K562 (cell line): ENCODE data around the gene ZDHHC11B.

Source experiments
- CTCF ChIP-seq, 3 experiments: IDR thresholded peaks in 2 of 3; conservative IDR thresholded peaks in 1 of 3; 2 replicates each; pipeline ENCODE4 v1.5.1; 2011 to 2012; ENCODE audit warnings: low read length in 3 of 3, mild to moderate bottlenecking in 3 of 3, control low read depth in 2 of 3, improper control_type of control experiment in 1 of 3, inconsistent platforms in 1 of 3, low read depth in 1 of 3, mixed read lengths in 1 of 3, moderate library complexity in 1 of 3; ENCODE audit not compliant: insufficient read depth in 2 of 3
- ETS1 ChIP-seq: conservative IDR thresholded peaks from 2 replicates; pipeline ENCODE4 v1.6.1; 2011; ENCODE audit warnings: low read depth, mild to moderate bottlenecking, low read length; ENCODE audit not compliant: control insufficient read depth
- POLR2A ChIP-seq: fragments of 450-650 bp; conservative IDR thresholded peaks from 2 replicates; pipeline ENCODE4 v1.6.1; 2016
- TFAP4 ChIP-seq: sonication (generic); formaldehyde crosslinking; IDR thresholded peaks from 2 replicates; pipeline ENCODE4 v1.8.0; 2022; ENCODE audit warnings: missing genetic modification reagents, mild to moderate bottlenecking, moderate library complexity, borderline replicate concordance

- TF ChIP-seq POLR2A = no peak
- TF ChIP-seq CTCF (IDR thresholded peaks at IDR 0.05 in 2 of 3, conservative IDR thresholded peaks at IDR 0.05 in 1 of 3; ENCODE audit: insufficient read depth in 2 of 3, low read depth in 1 of 3, low read length in 3 of 3) = no peak
- TF ChIP-seq ETS1 = no peak
- no peak for TF ChIP-seq TFAP4 (CRISPR knock-in tag)
These were observed 92.6 kb downstream of the ZDHHC11B start for GRCh38 chr5:691817-692528.
